Natural killer cell (primary cell): ENCODE measurements around the gene CFAP52. TPM values are rescaled to one million over a fixed set of nuclear protein-coding genes. Genes with fewer than 3 reads are reported as not detected.
"Not testable (repeated sequence)": the region's sequence is repeated elsewhere in the genome, so short reads cannot be mapped to it uniquely, and the experiment has no call there.

Experiments
- ATAC-seq, 3 donors: fragments of 150-1000 bp in 2 of 3; fragments of 200-7000 bp in 1 of 3; cut with Tn5 transposase; 1 replicate in 1 of 3; 2 replicates in 2 of 3; pipeline ENCODE4 v1.10.0; 2021; ENCODE audit warnings: mild to moderate bottlenecking in 2 of 3, moderate library complexity in 2 of 3
- DNase-seq, 2 donors: peaks; one replicate each; pipeline versions ENCODE4 v3.0.0 to v3.0.0-alpha.2; 2013 to 2021; ENCODE audit warnings: mixed read lengths in 1 of 2
- H3K27ac ChIP-seq: one replicate; pipeline ENCODE4 v1.5.1; 2013; ENCODE audit warnings: mild to moderate bottlenecking, low read length
- H3K27me3 ChIP-seq: one replicate; pipeline ENCODE4 v1.6.1; 2013; ENCODE audit warnings: low read length; ENCODE audit not compliant: control insufficient read depth, insufficient read depth
- H3K36me3 ChIP-seq: one replicate; pipeline ENCODE4 v1.6.1; 2013; ENCODE audit warnings: low read length; ENCODE audit not compliant: control insufficient read depth, insufficient read depth
- H3K4me1 ChIP-seq: one replicate; pipeline ENCODE4 v1.6.1; 2013; ENCODE audit warnings: low read length; ENCODE audit not compliant: control insufficient read depth, insufficient read depth
- H3K4me3 ChIP-seq: one replicate; pipeline ENCODE4 v1.5.1; 2013; ENCODE audit warnings: low read length
- H3K9me3 ChIP-seq: one replicate; pipeline ENCODE4 v1.6.1; 2013; ENCODE audit warnings: low read length; ENCODE audit not compliant: control insufficient read depth, insufficient read depth
- H3K27ac Mint-ChIP-seq, 2 donors: one replicate each; pipeline ENCODE4 v1.8.0; 2022; ENCODE audit warnings: mild to moderate bottlenecking in 2 of 2, mixed read lengths in 2 of 2, moderate library complexity in 1 of 2
- H3K27me3 Mint-ChIP-seq, 2 donors: one replicate each; pipeline ENCODE4 v1.8.0; 2022; ENCODE audit warnings: low read depth in 2 of 2, mixed read lengths in 2 of 2
- H3K36me3 Mint-ChIP-seq: one replicate; pipeline ENCODE4 v1.8.0; 2022; ENCODE audit warnings: mixed read lengths
- H3K4me1 Mint-ChIP-seq, 2 donors: one replicate each; pipeline ENCODE4 v1.8.0; 2022; ENCODE audit warnings: mixed read lengths in 2 of 2
- H3K4me3 Mint-ChIP-seq: one replicate; pipeline ENCODE4 v1.8.0; 2022; ENCODE audit warnings: mild to moderate bottlenecking, moderate library complexity, mixed read lengths
- H3K9me3 Mint-ChIP-seq, 2 donors: one replicate each; pipeline ENCODE4 v1.8.0; 2022; ENCODE audit warnings: mixed read lengths in 2 of 2
- WGBS: methylation state at CpG from one replicate; pipeline ENCODE4 v1.1.7; 2013; ENCODE audit warnings: missing lambda C conversion rate; ENCODE audit not compliant: insufficient coverage; 5-methylcytosine and 5-hydroxymethylcytosine counted together
- intact Hi-C: fragments of 100-400 bp; cut with micrococcal nuclease; formaldehyde crosslinking; loops from one replicate; pipeline ENCODE4 v1.14.2; 2022
- total RNA-seq, 4 donors: library from RNA; stranded (reverse); fragments of 120-200 nt in 1 of 4; gene quantifications; one replicate each; pipeline versions ENCODE4 v1.2.3 to v1.2.4, GENCODE V29; 2013 to 2022
- TF ChIP-seq, protein P1 (sequence below): fragments of 200-600 bp; IDR thresholded peaks from one replicate; pipeline ENCODE4 v1.8.0; 2022; ENCODE audit warnings: antibody characterized with exemption

CFAP52 gene
- total RNA-seq, 3 donors from 2014 or later (not counting 1 experiment from before 2014, with no cell fraction given) = not detected

DNA sequence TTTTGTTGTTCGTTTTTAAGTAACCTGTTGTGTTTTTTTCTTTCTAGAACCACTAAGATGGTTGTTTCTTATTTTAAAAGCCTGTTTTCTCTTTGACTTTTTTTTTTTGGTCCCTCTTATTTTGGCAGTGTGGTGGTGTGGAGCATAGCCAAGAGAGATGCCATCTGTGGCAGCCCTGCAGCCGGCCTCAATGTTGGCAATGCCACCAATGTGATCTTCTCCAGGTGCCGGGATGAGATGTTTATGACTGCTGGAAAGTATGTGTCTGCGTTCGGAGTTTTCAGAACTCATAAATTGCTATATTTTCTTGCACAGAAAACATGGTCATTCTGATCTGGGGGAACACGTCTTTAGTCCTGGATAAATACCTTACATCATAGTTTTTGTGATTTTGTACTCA is 17.6 kb downstream of the CFAP52 start:
- ATAC-seq = no peak
- H3K36me3 ChIP-seq = no peaks in the 10 kb centered on the region
- no peak overlapping the region for H3K27ac ChIP-seq
- no peaks in the 10 kb centered on the region for H3K9me3 ChIP-seq
- no peak overlapping the region for H3K4me3 ChIP-seq
- Mint-ChIP-seq H3K4me3 (no peak overlapping the region), H3K9me3 (no peaks in the 10 kb centered on the region), H3K27ac (no peak overlapping the region), H3K4me1 (no peaks in the 10 kb centered on the region), H3K27me3 (peaks cover 0 to 12% of the 10 kb centered on the region in 2 donors), H3K36me3 (no peaks in the 10 kb centered on the region)
- 90% methylated on average over 5 of the region's 6 CpGs for WGBS
- TF ChIP-seq, protein P1, sequence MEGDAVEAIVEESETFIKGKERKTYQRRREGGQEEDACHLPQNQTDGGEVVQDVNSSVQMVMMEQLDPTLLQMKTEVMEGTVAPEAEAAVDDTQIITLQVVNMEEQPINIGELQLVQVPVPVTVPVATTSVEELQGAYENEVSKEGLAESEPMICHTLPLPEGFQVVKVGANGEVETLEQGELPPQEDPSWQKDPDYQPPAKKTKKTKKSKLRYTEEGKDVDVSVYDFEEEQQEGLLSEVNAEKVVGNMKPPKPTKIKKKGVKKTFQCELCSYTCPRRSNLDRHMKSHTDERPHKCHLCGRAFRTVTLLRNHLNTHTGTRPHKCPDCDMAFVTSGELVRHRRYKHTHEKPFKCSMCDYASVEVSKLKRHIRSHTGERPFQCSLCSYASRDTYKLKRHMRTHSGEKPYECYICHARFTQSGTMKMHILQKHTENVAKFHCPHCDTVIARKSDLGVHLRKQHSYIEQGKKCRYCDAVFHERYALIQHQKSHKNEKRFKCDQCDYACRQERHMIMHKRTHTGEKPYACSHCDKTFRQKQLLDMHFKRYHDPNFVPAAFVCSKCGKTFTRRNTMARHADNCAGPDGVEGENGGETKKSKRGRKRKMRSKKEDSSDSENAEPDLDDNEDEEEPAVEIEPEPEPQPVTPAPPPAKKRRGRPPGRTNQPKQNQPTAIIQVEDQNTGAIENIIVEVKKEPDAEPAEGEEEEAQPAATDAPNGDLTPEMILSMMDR = no peak
- H3K4me1 ChIP-seq = no peaks in the 10 kb centered on the region
- DNase-seq = no peak
- no peaks in the 10 kb centered on the region for H3K27me3 ChIP-seq
- intact Hi-C loops = no loop called here

DNA sequence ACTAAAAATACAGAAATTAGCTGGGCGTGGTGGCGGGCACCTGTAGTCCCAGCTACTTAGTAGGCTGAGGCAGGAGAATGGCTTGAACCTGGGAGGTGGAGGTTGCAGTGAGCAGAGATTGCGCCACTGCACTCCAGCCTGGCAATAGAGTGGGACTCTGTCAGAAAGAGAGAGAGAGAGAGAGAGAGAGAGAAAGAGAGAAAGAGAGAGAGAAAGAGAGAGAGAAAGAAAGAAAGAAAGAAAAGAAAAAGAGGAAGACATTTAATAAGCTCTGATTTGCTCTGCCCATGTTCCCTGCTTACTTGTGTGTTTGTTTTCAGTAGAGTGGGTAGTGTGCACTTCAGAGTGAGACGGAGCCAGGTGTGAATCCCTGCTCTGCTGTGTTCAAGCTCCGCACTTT is 21.2 kb downstream of the CFAP52 start:
- ATAC-seq, intact Hi-C loops, H3K9me3 Mint-ChIP-seq, H3K27me3 ChIP-seq, H3K4me3 Mint-ChIP-seq, H3K9me3 ChIP-seq, H3K27ac ChIP-seq, H3K4me3 ChIP-seq, H3K36me3 ChIP-seq, H3K36me3 Mint-ChIP-seq, H3K4me1 Mint-ChIP-seq, H3K4me1 ChIP-seq, H3K27ac Mint-ChIP-seq, DNase-seq: not testable (repeated sequence)
- peaks cover 4 to 10% of the 10 kb centered on the region in 2 donors for H3K27me3 Mint-ChIP-seq
- WGBS = 95% methylated on average over 5 of the region's 5 CpGs

DNA sequence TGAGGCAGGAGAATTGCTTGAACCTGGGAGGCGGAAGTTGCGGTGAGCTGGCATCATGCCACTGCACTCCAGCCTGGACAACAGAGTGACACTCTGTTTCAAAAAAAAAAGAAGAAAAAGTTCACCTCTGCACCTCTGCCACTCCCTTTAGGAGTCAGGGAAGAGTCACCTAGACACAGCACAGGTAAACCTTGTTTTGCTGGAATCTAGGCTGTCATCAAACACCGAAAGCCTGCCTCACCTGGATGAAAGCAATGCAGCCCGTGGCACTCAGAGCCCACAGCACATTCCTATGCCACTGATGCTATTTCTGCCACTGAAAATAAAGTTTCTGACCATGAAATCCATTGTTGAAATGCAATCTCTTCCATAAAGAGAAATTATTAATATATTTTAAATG is 22.2 kb downstream of the CFAP52 start:
- 83% methylated on average over 4 of the region's 4 CpGs for WGBS
- DNase-seq (no peak), ATAC-seq (no peak)
- Mint-ChIP-seq H3K9me3 (no peaks in the 10 kb centered on the region), H3K27me3 (peaks cover 5 to 10% of the 10 kb centered on the region in 2 donors), H3K27ac (no peak overlapping the region), H3K4me3 (no peak overlapping the region), H3K36me3 (no peaks in the 10 kb centered on the region), H3K4me1 (no peaks in the 10 kb centered on the region)
- intact Hi-C loops = no loop called here
- no peaks in the 10 kb centered on the region for H3K36me3 ChIP-seq
- TF ChIP-seq, protein P1 = no peak
- H3K27me3 ChIP-seq = no peaks in the 10 kb centered on the region
- no peaks in the 10 kb centered on the region for H3K4me1 ChIP-seq
- H3K27ac ChIP-seq = no peak overlapping the region
- H3K4me3 ChIP-seq = no peak overlapping the region
- no peaks in the 10 kb centered on the region for H3K9me3 ChIP-seq

DNA sequence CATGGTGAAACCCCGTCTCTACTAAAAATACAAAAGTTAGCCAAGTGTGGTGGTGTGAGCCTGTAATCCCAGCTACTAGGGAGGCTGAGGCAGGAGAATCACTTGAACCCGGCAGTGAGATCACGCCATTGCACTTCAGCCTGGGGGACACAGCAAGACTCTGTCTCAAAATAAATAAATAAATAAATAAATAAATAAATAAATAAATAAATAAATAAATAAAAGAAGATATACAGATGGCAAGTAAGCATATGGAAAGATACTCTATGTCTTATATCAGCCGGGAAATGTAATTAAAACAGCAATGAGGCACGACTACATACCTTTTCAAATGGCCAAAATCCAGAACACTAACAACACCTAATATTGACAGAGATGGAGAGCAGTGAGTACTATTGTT is 28.1 kb downstream of the CFAP52 start:
- H3K27ac Mint-ChIP-seq, H3K4me1 Mint-ChIP-seq, H3K27me3 ChIP-seq, DNase-seq, H3K36me3 Mint-ChIP-seq, intact Hi-C loops, H3K9me3 Mint-ChIP-seq, H3K36me3 ChIP-seq, H3K9me3 ChIP-seq, H3K4me1 ChIP-seq, H3K27ac ChIP-seq, H3K4me3 ChIP-seq, H3K4me3 Mint-ChIP-seq, ATAC-seq: not testable (repeated sequence)
- H3K27me3 Mint-ChIP-seq = peaks cover 7 to 14% of the 10 kb centered on the region in 2 donors
- WGBS = 91% methylated on average over 1 of the region's 5 CpGs

DNA sequence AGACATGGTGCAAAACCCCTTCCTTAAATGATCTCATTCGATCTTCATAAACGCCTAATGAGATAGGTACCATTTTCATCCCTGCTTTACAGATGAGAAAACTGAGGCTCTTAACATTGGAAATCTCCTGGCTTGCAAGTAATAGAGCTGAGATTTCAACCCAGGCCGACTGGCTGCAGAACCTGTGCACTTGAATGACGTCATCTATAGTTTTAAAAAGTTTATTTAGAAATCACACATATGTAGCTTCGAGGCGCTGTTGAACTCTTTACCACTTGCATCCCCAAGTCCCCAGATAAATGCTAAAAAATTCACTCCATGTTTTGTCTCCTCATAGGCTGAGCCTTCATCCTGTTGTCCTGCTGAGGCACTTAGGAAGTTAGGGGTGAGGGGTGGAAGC is 30.0 kb downstream of the CFAP52 start:
- Mint-ChIP-seq H3K27me3 (peaks cover 9 to 19% of the 10 kb centered on the region in 2 donors), H3K27ac (no peak overlapping the region), H3K4me1 (no peaks in the 10 kb centered on the region), H3K9me3 (no peaks in the 10 kb centered on the region), H3K36me3 (no peaks in the 10 kb centered on the region), H3K4me3 (no peak overlapping the region)
- Histone ChIP-seq H3K36me3 (no peaks in the 10 kb centered on the region), H3K9me3 (no peaks in the 10 kb centered on the region), H3K27ac (no peak overlapping the region), H3K4me3 (no peak overlapping the region), H3K4me1 (no peaks in the 10 kb centered on the region), H3K27me3 (no peaks in the 10 kb centered on the region)
- intact Hi-C loops = no loop called here
- ATAC-seq = no peak
- 87% methylated on average over 6 of the region's 6 CpGs for WGBS
- TF ChIP-seq, protein P1 = no peak
- no peak for DNase-seq

DNA sequence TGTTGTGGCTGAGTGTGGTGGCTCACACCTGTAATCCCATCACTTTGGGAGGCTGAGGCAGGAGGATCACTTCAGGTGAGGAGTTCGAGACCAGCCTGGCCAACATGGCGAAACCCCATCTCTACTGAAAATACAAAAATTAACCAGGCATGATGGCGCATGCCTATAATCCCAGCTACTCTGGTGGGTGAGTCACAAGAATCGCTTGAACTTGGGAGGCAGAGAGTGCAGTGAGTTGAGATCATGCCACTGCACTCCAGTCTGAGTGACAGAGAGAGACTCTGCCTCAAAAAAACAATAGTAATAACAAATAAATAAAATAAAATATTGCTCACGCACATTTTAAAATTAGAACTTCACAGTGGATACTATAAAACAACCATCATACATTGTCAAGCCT is 30.6 kb downstream of the CFAP52 start:
- H3K9me3 Mint-ChIP-seq, ATAC-seq, DNase-seq, intact Hi-C loops, H3K4me3 ChIP-seq, H3K9me3 ChIP-seq, H3K27ac ChIP-seq, H3K27me3 ChIP-seq, H3K4me1 Mint-ChIP-seq, H3K36me3 ChIP-seq, H3K27ac Mint-ChIP-seq, H3K36me3 Mint-ChIP-seq, H3K4me1 ChIP-seq, H3K4me3 Mint-ChIP-seq: not testable (repeated sequence)
- peaks cover 9 to 19% of the 10 kb centered on the region in 2 donors for H3K27me3 Mint-ChIP-seq
- WGBS = 59% methylated on average over 3 of the region's 5 CpGs
